PC-9 (cell line): Measurements from ENCODE around the gene EYS. TPM values are rescaled to one million over a fixed set of nuclear protein-coding genes. Genes with fewer than 3 reads are reported as not detected.

Experiments used
- BruUV-seq: library from RNA; stranded (reverse); fragments of 400-500 nt; replicated peaks from 2 replicates; lab custom pipeline; 2021; lab: Mats Ljungman, UMichigan
- CTCF ChIA-PET: fragments of 300-600 bp; sonication (Branson Sonifier 250); formaldehyde crosslinking; loops from one replicate; lab custom pipeline; 2022; ENCODE audit warnings: antibody characterized with exemption; lab: Charles Lee
- POLR2A ChIA-PET: fragments of 300-600 bp; sonication (Branson Sonifier 250); formaldehyde crosslinking; loops from one replicate; lab custom pipeline; 2022; ENCODE audit warnings: antibody characterized with exemption; ENCODE audit not compliant: unreplicated experiment; lab: Charles Lee
- DNase-seq, 2 experiments: peaks; one replicate each; pipeline versions ENCODE4 v3.0.0 to v3.0.0-alpha.2; 2015 to 2022; ENCODE audit warnings: mixed read lengths in 1 of 2
- H2AFZ ChIP-seq: fragments of 200-600 bp; sonication (generic); 2 replicates; pipeline ENCODE4 v1.8.1; 2017; ENCODE audit warnings: antibody characterized with exemption
- H3F3A ChIP-seq: fragments of 200-600 bp; sonication (generic); 2 replicates; pipeline ENCODE4 v1.8.1; 2017; ENCODE audit warnings: antibody characterized with exemption, mild to moderate bottlenecking, low read depth; ENCODE audit not compliant: insufficient read depth
- H3K27ac ChIP-seq: fragments of 200-600 bp; sonication (generic); 2 replicates; pipeline ENCODE4 v1.6.1; 2016; ENCODE audit warnings: mixed run types
- H3K27me3 ChIP-seq: fragments of 200-600 bp; sonication (generic); 2 replicates; pipeline ENCODE4 v1.6.1; 2016; ENCODE audit warnings: low read depth, mixed run types; ENCODE audit not compliant: insufficient read depth
- H3K36me3 ChIP-seq: fragments of 200-600 bp; sonication (generic); 2 replicates; pipeline ENCODE4 v1.6.1; 2016; ENCODE audit warnings: low read depth, mixed run types
- H3K4me1 ChIP-seq: fragments of 200-600 bp; sonication (generic); replicated peaks from 2 replicates; pipeline ENCODE4 v1.6.1; 2016; ENCODE audit warnings: mixed run types; ENCODE audit not compliant: insufficient read depth
- H3K4me2 ChIP-seq: fragments of 200-600 bp; sonication (generic); 2 replicates; pipeline ENCODE4 v1.6.1; 2017; ENCODE audit warnings: mixed run types
- H3K4me3 ChIP-seq: fragments of 200-600 bp; sonication (generic); 2 replicates; pipeline ENCODE4 v1.6.1; 2016; ENCODE audit warnings: mixed run types
- H3K79me2 ChIP-seq: fragments of 200-600 bp; sonication (generic); 2 replicates; pipeline ENCODE4 v1.6.1; 2017; ENCODE audit warnings: low read depth, mixed run types
- H3K9me2 ChIP-seq: fragments of 200-600 bp; sonication (generic); 2 replicates; pipeline ENCODE4 v1.8.1; 2017; ENCODE audit warnings: mild to moderate bottlenecking; ENCODE audit not compliant: insufficient read depth
- H3K9me3 ChIP-seq: fragments of 200-600 bp; sonication (generic); 2 replicates; pipeline ENCODE4 v1.8.1; 2016; ENCODE audit warnings: low read depth; ENCODE audit not compliant: insufficient read depth
- H4K20me1 ChIP-seq: fragments of 200-600 bp; sonication (generic); 2 replicates; pipeline ENCODE4 v1.8.1; 2017; ENCODE audit not compliant: insufficient read depth
- CTCF ChIP-seq: fragments of 200-600 bp; sonication (generic); conservative IDR thresholded peaks from 2 replicates; pipeline ENCODE4 v1.6.1; 2017; ENCODE audit warnings: mixed run types, antibody characterized with exemption, mild to moderate bottlenecking, moderate library complexity
- EZH2 ChIP-seq: fragments of 200-600 bp; sonication (generic); IDR thresholded peaks from 2 replicates; pipeline ENCODE4 v1.8.0; 2017; ENCODE audit warnings: antibody characterized with exemption, low read depth
- intact Hi-C: fragments of 100-400 bp; cut with micrococcal nuclease; formaldehyde crosslinking; loops from one replicate; pipeline ENCODE4 v1.10.0; 2022; ENCODE audit not compliant: unreplicated experiment
- total RNA-seq: library from RNA; stranded (reverse); gene quantifications from 2 replicates; pipeline ENCODE4 v1.2.3, GENCODE V29; 2021

EYS gene
- total RNA-seq, 1 experiment from 2014 or later: not detected

DNA sequence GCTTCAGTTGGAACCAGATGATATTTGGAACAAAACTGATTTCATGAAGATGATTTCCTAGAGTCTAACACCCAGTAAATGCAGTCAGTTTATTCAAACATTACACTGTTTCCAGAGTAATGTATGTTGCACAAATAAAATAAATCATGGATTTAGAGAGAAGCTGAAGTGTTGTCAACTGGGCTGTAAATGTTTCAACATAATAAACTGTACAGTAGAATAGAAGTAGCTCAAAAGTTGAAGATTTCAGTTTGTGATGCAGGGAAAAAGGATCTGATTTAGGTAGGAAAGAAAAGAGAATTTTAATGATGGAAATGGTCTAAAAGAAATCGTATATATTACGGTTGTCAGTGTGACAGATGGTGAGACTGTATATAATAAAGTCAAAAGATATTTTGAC is 985.2 kb downstream of the EYS start:
- H3K4me3 ChIP-seq: no peak overlapping the region
- no peaks in the 10 kb centered on the region for H4K20me1 ChIP-seq
- no TSS peak for BruUV-seq
- no peaks in the 10 kb centered on the region for H3K4me1 ChIP-seq
- TF ChIP-seq CTCF (no peak), EZH2 (no peak)
- ChIA-PET CTCF (no interaction called here), POLR2A (no interaction called here)
- no peaks in the 10 kb centered on the region for H3K9me3 ChIP-seq
- intact Hi-C loops: no loop called here
- no peak for DNase-seq
- no peaks in the 10 kb centered on the region for H3K9me2 ChIP-seq
- no peaks in the 10 kb centered on the region for H3F3A ChIP-seq
- no peaks in the 10 kb centered on the region for H3K79me2 ChIP-seq
- no peak overlapping the region for H3K27ac ChIP-seq
- no peaks in the 10 kb centered on the region for H3K36me3 ChIP-seq
- no peaks in the 10 kb centered on the region for H3K27me3 ChIP-seq
- H3K4me2 ChIP-seq: no peak overlapping the region
- H2AFZ ChIP-seq: no peak overlapping the region

- no peaks in the 10 kb centered on the region for H3K9me2 ChIP-seq
- intact Hi-C loops: no loop called here
- H3K36me3 ChIP-seq: no peaks in the 10 kb centered on the region
- no peaks in the 10 kb centered on the region for H3K9me3 ChIP-seq
- CTCF ChIA-PET: no interaction called here
- no peaks in the 10 kb centered on the region for H3K79me2 ChIP-seq
- no peak overlapping the region for H3K4me3 ChIP-seq
- H3F3A ChIP-seq: no peaks in the 10 kb centered on the region
- DNase-seq: no peak
- H3K4me2 ChIP-seq: no peak overlapping the region
- H2AFZ ChIP-seq: no peak overlapping the region
- no peaks in the 10 kb centered on the region for H3K27me3 ChIP-seq
- H4K20me1 ChIP-seq: no peaks in the 10 kb centered on the region
- no TSS peak for BruUV-seq
- H3K4me1 ChIP-seq: no peaks in the 10 kb centered on the region
- POLR2A ChIA-PET: interaction anchor here (0.6 kb wide), 1 partner anchor 70 kb away, joined by 8 read pairs; no protein-coding TSS in a partner anchor
- H3K27ac ChIP-seq: no peak overlapping the region
- no peak for TF ChIP-seq CTCF
- TF ChIP-seq EZH2: no peak
Observed at GRCh38 chr6:64717281-64717680, 989.7 kb downstream of the EYS start.

DNA sequence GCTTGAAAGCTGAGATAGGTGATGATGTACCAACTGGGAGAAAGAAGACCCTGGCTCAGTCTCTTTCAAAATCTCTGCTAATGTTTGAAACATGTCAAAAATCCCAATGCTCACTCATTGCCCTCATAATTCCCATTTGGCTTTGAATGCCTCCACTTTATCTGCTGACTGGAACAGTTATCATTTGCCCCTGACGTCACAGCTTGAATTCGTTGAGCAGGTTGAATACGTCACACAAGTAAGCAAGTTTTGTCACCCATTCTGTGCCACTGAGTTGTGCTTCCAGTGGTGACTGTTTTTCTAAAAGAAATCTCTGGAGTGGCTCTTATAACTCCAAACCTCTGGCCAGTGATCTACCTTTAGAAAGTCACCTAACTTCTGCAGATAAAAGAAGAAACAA is 991.4 kb downstream of the EYS start:
- Histone ChIP-seq H3K4me3 (no peak overlapping the region), H3K27ac (no peak overlapping the region), H3K4me1 (no peaks in the 10 kb centered on the region), H3K4me2 (no peak overlapping the region), H3F3A (no peaks in the 10 kb centered on the region), H3K27me3 (no peaks in the 10 kb centered on the region), H3K36me3 (no peaks in the 10 kb centered on the region), H3K79me2 (no peaks in the 10 kb centered on the region), H3K9me2 (no peaks in the 10 kb centered on the region), H2AFZ (no peak overlapping the region), H4K20me1 (no peaks in the 10 kb centered on the region), H3K9me3 (no peaks in the 10 kb centered on the region)
- CTCF ChIA-PET: no interaction called here
- no TSS peak for BruUV-seq
- POLR2A ChIA-PET: no interaction called here
- intact Hi-C loops: no loop called here
- no peak for DNase-seq
- no peak for TF ChIP-seq CTCF
- no peak for TF ChIP-seq EZH2
